ENCODE results near the gene PBXIP1.

GRCh38 chr1:154998818-154999570, 43.1 kb upstream of the PBXIP1 start:
- TF ChIP-seq EZH2 (IDR thresholded peaks at IDR 0.05; ENCODE audit: low read length) (no peak), CTCF (optimal IDR thresholded peaks at IDR 0.05 in 1 of 3, IDR thresholded peaks at IDR 0.05 in 1 of 3, conservative IDR thresholded peaks at IDR 0.05 in 1 of 3; ENCODE audit: extremely low read depth in 1 of 3, insufficient read depth in 2 of 3, low read length in 3 of 3) (peak in 2 of 3 experiments; percentile 91 to 93)
